ENCODE data around the gene LRP5. TPM values are rescaled to one million over a fixed set of nuclear protein-coding genes. Genes with fewer than 3 reads are reported as not detected.
A peak's percentile ranks its signal among the peaks of the same experiment; 100 is the strongest.
"Not testable (repeated sequence)": the region's sequence is repeated elsewhere in the genome, so short reads cannot be mapped to it uniquely, and the experiment has no call there.

Gene LRP5
- total RNA-seq, 1 donor from 2014 or later = 42.5 TPM

- Histone ChIP-seq H3K27me3 (no peaks in the 10 kb centered on the region), H3K4me1 (no peaks in the 10 kb centered on the region), H3K9me3 (no peaks in the 10 kb centered on the region), H3K36me3 (peaks cover 0 to 6% of the 10 kb centered on the region in 2 donors), H3K4me3 (no peak overlapping the region), H3K27ac (no peak overlapping the region)
- intact Hi-C loops (cut with DNase I) = loop anchor here (5.0 kb wide), 1 partner anchor 189 kb away; no protein-coding TSS in a partner anchor
- no peak for TF ChIP-seq POLR2AphosphoS5 (IDR thresholded peaks at IDR 0.05; ENCODE audit: insufficient read depth in 1 of 2, low read depth in 1 of 2)
- no peak for TF ChIP-seq POLR2A (IDR thresholded peaks at IDR 0.05)
- no peak for TF ChIP-seq CTCF (IDR thresholded peaks at IDR 0.05)
- no peak for DNase-seq (ENCODE audit: extremely low spot score in 2 of 2)
These were observed 133.8 kb downstream of the LRP5 start for GRCh38 chr11:68446046-68446725.

GRCh38 chr11:68447015-68447801 lies 134.8 kb downstream of the LRP5 start:
- Histone ChIP-seq H3K4me1 (no peaks in the 10 kb centered on the region), H3K27ac (no peak overlapping the region), H3K27me3 (no peaks in the 10 kb centered on the region), H3K9me3 (no peaks in the 10 kb centered on the region), H3K36me3 (peaks cover 0 to 6% of the 10 kb centered on the region in 2 donors), H3K4me3 (no peak overlapping the region)
- no peak for DNase-seq (ENCODE audit: extremely low spot score in 2 of 2)
- TF ChIP-seq POLR2A (IDR thresholded peaks at IDR 0.05) (no peak), POLR2AphosphoS5 (IDR thresholded peaks at IDR 0.05; ENCODE audit: insufficient read depth in 1 of 2, low read depth in 1 of 2) (peak in 1 of 2 donors; percentile 18), CTCF (IDR thresholded peaks at IDR 0.05) (peak; percentile 80 to 86 (median 85))
- intact Hi-C loops (cut with DNase I) = loop anchor here (5.0 kb wide), 1 partner anchor 190 kb away; no protein-coding TSS in a partner anchor

DNA sequence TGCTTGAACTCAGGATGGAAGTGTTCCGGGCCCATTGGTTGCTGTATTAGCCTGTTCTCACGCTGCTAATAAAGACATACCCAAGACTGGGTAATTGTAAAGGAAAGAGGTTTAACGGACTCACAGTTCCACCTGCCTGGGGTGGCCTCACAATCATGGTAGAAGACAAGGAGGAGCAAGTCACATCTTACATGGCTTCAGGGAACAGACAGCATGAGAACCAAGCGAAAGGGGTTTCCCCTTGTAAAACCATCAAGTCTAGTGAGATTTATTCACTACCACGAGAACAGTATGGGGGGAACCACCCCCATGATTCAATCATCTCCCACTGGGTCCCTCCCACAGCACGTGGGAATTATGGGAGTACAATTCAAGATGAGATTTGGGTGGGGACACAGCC lies 135.5 kb downstream of the LRP5 start:
- intact Hi-C loops (cut with DNase I) = loop anchor here (5.0 kb wide), 1 partner anchor 191 kb away; no protein-coding TSS in a partner anchor
- H3K27me3 ChIP-seq; H3K4me1 ChIP-seq; H3K9me3 ChIP-seq; H3K4me3 ChIP-seq; DNase-seq (ENCODE audit: extremely low spot score in 2 of 2); H3K27ac ChIP-seq; H3K36me3 ChIP-seq: not testable (repeated sequence)

DNA sequence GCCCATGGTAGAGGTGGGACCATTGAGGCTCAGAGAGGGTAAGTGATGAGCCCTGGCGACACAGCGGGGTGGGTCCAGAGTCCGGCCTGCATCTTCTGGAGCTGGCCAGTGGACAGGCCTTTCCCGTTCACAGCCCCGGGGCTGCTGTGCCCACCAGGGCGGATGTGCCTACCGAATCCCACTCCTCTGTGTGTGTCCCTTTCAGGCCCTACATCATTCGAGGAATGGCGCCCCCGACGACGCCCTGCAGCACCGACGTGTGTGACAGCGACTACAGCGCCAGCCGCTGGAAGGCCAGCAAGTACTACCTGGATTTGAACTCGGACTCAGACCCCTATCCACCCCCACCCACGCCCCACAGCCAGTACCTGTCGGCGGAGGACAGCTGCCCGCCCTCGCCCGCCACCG lies 136.2 kb downstream of the LRP5 start:
- DNase-seq (ENCODE audit: extremely low spot score in 2 of 2) = no peak
- H3K9me3 ChIP-seq = no peaks in the 10 kb centered on the region
- no peak for TF ChIP-seq POLR2A (IDR thresholded peaks at IDR 0.05)
- no peak for TF ChIP-seq CTCF (IDR thresholded peaks at IDR 0.05)
- no peak for TF ChIP-seq POLR2AphosphoS5 (IDR thresholded peaks at IDR 0.05; ENCODE audit: insufficient read depth in 1 of 2, low read depth in 1 of 2)
- intact Hi-C loops (cut with DNase I) = loop anchor here (5.0 kb wide), 1 partner anchor 191 kb away; no protein-coding TSS in a partner anchor
- no peak overlapping the region for H3K27ac ChIP-seq
- H3K4me3 ChIP-seq = no peak overlapping the region
- H3K36me3 ChIP-seq = no peaks in the 10 kb centered on the region
- no peaks in the 10 kb centered on the region for H3K27me3 ChIP-seq
- H3K4me1 ChIP-seq = no peaks in the 10 kb centered on the region

- no peak for TF ChIP-seq POLR2AphosphoS5 (IDR thresholded peaks at IDR 0.05; ENCODE audit: insufficient read depth in 1 of 2, low read depth in 1 of 2)
- TF ChIP-seq CTCF (IDR thresholded peaks at IDR 0.05) = no peak
- no peak for TF ChIP-seq POLR2A (IDR thresholded peaks at IDR 0.05)
- Histone ChIP-seq H3K9me3 (no peaks in the 10 kb centered on the region), H3K4me1 (no peaks in the 10 kb centered on the region), H3K27ac (no peak overlapping the region), H3K4me3 (no peak overlapping the region), H3K27me3 (no peaks in the 10 kb centered on the region), H3K36me3 (no peaks in the 10 kb centered on the region)
- no peak for DNase-seq (ENCODE audit: extremely low spot score in 2 of 2)
- intact Hi-C loops (cut with DNase I) = loop anchor here (5.0 kb wide), 1 partner anchor 193 kb away; no protein-coding TSS in a partner anchor
These were observed 137.6 kb downstream of the LRP5 start for GRCh38 chr11:68449951-68450350.

All from vagina (tissue), 2 donors.